Measurements from ENCODE around the gene ZBTB17. TPM values are rescaled to one million over a fixed set of nuclear protein-coding genes. Genes with fewer than 3 reads are reported as not detected.

ZBTB17 gene
- total and polyA plus RNA-seq, 2 of the 8 experiments (the other 6 are each of a cell fraction or from before 2014, with no cell fraction given): 24.7 to 36.2 TPM

DNA sequence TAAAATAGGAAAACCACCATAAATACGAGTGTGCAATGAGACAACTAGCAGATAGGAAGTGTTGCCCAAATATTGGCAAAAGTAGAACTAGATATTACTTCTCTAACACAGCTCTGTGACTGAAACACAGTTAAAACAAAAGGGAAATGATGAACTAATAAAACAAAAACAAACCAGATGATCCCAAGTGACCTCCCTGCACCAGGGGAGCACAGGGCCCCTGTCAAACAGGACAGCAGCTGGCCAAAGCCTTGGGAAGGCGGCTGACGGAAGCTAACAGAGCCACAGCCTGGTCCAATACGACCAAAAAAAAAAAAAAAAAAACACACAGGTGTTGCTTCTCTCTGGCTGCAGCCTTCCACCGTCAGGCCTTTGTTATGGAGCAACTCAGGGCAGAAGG is 17.8 kb downstream of the ZBTB17 start:
- no peak for FAIRE-seq
- TF ChIP-seq EP300 (IDR thresholded peaks at IDR 0.05; ENCODE audit: borderline replicate concordance in 1 of 2, low read depth in 2 of 2, low read length in 2 of 2): no peak
- no peak for TF ChIP-seq KDM5A (IDR thresholded peaks at IDR 0.05; ENCODE audit: low read length)
- no peak for TF ChIP-seq ATF3 (IDR thresholded peaks at IDR 0.05; ENCODE audit: insufficient read depth, low read depth, low read length)
- TF ChIP-seq SUZ12 (IDR thresholded peaks at IDR 0.05; ENCODE audit: low read length): no peak
- TF ChIP-seq TBP (IDR thresholded peaks at IDR 0.05; ENCODE audit: low read depth, low read length): no peak
- TF ChIP-seq EGR1 (IDR thresholded peaks at IDR 0.05; ENCODE audit: borderline replicate concordance, low read depth, low read length): no peak
- TF ChIP-seq CHD2 (IDR thresholded peaks at IDR 0.05; ENCODE audit: low read length): no peak
- TF ChIP-seq, protein P1, sequence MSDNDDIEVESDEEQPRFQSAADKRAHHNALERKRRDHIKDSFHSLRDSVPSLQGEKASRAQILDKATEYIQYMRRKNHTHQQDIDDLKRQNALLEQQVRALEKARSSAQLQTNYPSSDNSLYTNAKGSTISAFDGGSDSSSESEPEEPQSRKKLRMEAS (IDR thresholded peaks at IDR 0.05): no peak
- no peak for TF ChIP-seq CTCF (IDR thresholded peaks at IDR 0.05; ENCODE audit: control extremely low read depth in 1 of 3, insufficient read depth in 1 of 3, low read depth in 1 of 3, low read length in 3 of 3)
- TF ChIP-seq KDM1A (IDR thresholded peaks at IDR 0.05; ENCODE audit: borderline replicate concordance, low read length): no peak

More for the DNA sequence above, 17.8 kb downstream of the ZBTB17 start:
- Histone ChIP-seq H2BK120ac (replicated peaks; ENCODE audit: low read depth, low read length) (no peak overlapping the region), H4K20me1 (replicated peaks in 1 of 2; ENCODE audit: control insufficient read depth in 1 of 2, insufficient read depth in 2 of 2, low read length in 2 of 2) (peaks cover 7 to 17% of the 10 kb centered on the region in 2 experiments), H3K18ac (ENCODE audit: extremely low read depth, low read length) (no peak overlapping the region), H2BK12ac (ENCODE audit: low read depth, low read length) (no peak overlapping the region), H3K36me3 (ENCODE audit: control insufficient read depth in 2 of 4, insufficient read depth in 4 of 4, low read length in 3 of 4) (no peaks in the 10 kb centered on the region), H2BK15ac (ENCODE audit: low read length) (no peak overlapping the region), H3K23ac (ENCODE audit: insufficient read length) (no peak overlapping the region), H3K4me2 (ENCODE audit: insufficient read depth in 1 of 2, low read depth in 2 of 2, low read length in 2 of 2) (no peak overlapping the region), H3K23me2 (ENCODE audit: low read depth, low read length) (no peaks in the 10 kb centered on the region; the same call in 1 of the 2 replicates), H3K14ac (ENCODE audit: insufficient read length) (no peak overlapping the region), H2AK5ac (ENCODE audit: low read depth, low read length) (no peak overlapping the region), H4K5ac (ENCODE audit: insufficient read length, low read depth, low read length) (no peak overlapping the region), H2BK20ac (ENCODE audit: low read length) (no peak overlapping the region), H4K8ac (ENCODE audit: extremely low read depth, insufficient read depth, low read length) (no peak overlapping the region), H3K9me3 (ENCODE audit: insufficient read depth in 2 of 2, low read depth in 1 of 2, low read length in 1 of 2) (no peaks in the 10 kb centered on the region), H2AFZ (ENCODE audit: low read length) (no peak overlapping the region), H2BK5ac (ENCODE audit: low read depth, low read length) (no peak overlapping the region), H3K4me3 (ENCODE audit: extremely low read depth in 1 of 4, insufficient read depth in 2 of 4, low read depth in 3 of 4, low read length in 4 of 4) (no peak overlapping the region), H3K4me1 (replicated peaks in 1 of 4; ENCODE audit: control insufficient read depth in 3 of 4, insufficient read depth in 4 of 4, low read length in 3 of 4) (peaks cover 6 to 18% (median 11%) of the 10 kb centered on the region in 4 experiments), H3K27me3 (replicated peaks in 1 of 4; ENCODE audit: control insufficient read depth in 3 of 4, extremely low read depth in 1 of 4, insufficient read depth in 3 of 4, low read length in 3 of 4) (peaks cover 0 to 3% (median under 1%) of the 10 kb centered on the region in 4 experiments; a peak in 2 of 7 replicates), H3K79me1 (ENCODE audit: low read depth, low read length) (peaks cover 3% of the 10 kb centered on the region; the same call in 1 of the 2 replicates), H3K56ac (replicated peaks; ENCODE audit: insufficient read length, low read depth, low read length) (no peak overlapping the region), H4K91ac (replicated peaks; ENCODE audit: insufficient read length, low read length) (no peak overlapping the region), H3K4ac (replicated peaks; ENCODE audit: insufficient read length, low read depth, low read length) (no peak overlapping the region), H3K79me2 (ENCODE audit: control insufficient read depth in 1 of 2, insufficient read depth in 2 of 2, low read length in 2 of 2) (no peaks in the 10 kb centered on the region; a peak in 1 of 4 replicates), H3K27ac (ENCODE audit: low read depth, low read length) (no peak overlapping the region), H3K9ac (replicated peaks in 1 of 4; ENCODE audit: extremely low read depth in 1 of 4, low read depth in 3 of 4, low read length in 3 of 4) (no peak overlapping the region)
- CTCF ChIA-PET (ENCODE audit: partially characterized antibody): interaction anchor here (0.6 to 5.9 kb wide), 32 partner anchors 8 to 167 kb away, joined by 3 to 53 read pairs (median 4); partner anchors contain the start of gene ZBTB17
- WGBS, 2 experiments (ENCODE audit: extremely low coverage in 1 of 2, insufficient coverage in 1 of 2, insufficient read length in 1 of 2, insufficient replicate concordance in 2 of 2, low coverage in 1 of 2, low lambda C conversion rate in 2 of 2, missing lambda C conversion rate in 1 of 2): 65% methylated on average over 4 of the region's 5 CpGs; no CpG with 5 or more reads in 1 of the 2 experiments
- POLR2A ChIA-PET (ENCODE audit: partially characterized antibody): interaction anchor here (1.4 to 1.8 kb wide), 2 partner anchors 8 to 17 kb away, joined by 3 to 4 read pairs; no protein-coding TSS in a partner anchor
- DNase-seq (ENCODE audit: low read depth in 1 of 2, low spot score in 2 of 2): no peak

Measured in H1 (cell line).